ENCODE measurements around the gene TDRD7. TPM values are rescaled to one million over a fixed set of nuclear protein-coding genes. Genes with fewer than 3 reads are reported as not detected.

Gene TDRD7
- total and polyA plus RNA-seq, 2 of the 13 experiments (the other 11 are each of a cell fraction or from before 2014, with no cell fraction given) = 9.8 to 15.5 TPM

DNA sequence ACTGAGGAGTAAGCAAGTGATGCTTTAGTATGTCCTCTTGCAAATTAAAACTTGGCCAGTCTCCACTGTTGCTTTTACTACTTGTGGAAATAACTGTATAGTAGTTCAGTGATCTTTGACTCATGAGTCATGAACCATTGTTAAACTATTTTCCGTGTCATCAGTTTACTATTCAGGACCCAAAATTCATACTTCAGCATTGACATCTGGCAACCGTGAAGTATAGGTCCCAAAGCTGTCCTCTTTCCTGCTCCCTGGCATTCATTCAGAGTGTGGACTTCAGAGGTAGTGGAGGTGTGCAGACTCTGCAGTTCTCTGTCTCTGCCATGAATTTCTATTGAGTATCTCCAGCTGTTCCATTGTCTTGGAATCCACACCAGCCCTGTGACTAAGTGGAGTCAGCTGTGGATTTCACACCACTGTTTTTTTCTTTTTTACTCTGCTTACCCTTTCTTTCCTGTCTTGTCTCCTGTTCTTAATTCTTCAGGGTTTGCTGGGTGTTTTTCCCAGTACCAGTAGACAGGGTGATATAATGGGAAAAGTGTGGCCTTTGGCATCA, 7.5 kb downstream of the TDRD7 start:
- H3K4me3 ChIP-seq (replicated peaks in 1 of 3; ENCODE audit: insufficient read depth in 1 of 3, low read depth in 2 of 3, low read length in 3 of 3) = no peak overlapping the region
- H4K20me1 ChIP-seq (ENCODE audit: insufficient read depth, low read length) = peaks cover 5% of the 10 kb centered on the region; the same call in 1 of the 2 replicates
- H3K4me1 ChIP-seq (ENCODE audit: insufficient read depth, low read length) = peaks cover 54% of the 10 kb centered on the region
- H3K4me2 ChIP-seq (ENCODE audit: low read depth, low read length) = no peak overlapping the region
- in situ Hi-C loops (cut with HindIII; ENCODE audit: extremely low pct_ligation_motif_present, low pct_unique_long_range_greater_than_20kb) = no loop called here
- H3K27ac ChIP-seq (ENCODE audit: extremely low read length, insufficient read depth, low read length) = no peak overlapping the region
- FAIRE-seq = no peak
- no peak overlapping the region for H2AFZ ChIP-seq (ENCODE audit: low read length)
- peak; percentile 42 for DNase-seq (ENCODE audit: low spot score)
- ChIA-PET POLR2A (interaction anchor here (0.6 kb wide), 1 partner anchor 15 kb away, joined by 3 read pairs; no protein-coding TSS in a partner anchor), CTCF (ENCODE audit: low intra/inter-chr PET ratio, low total read pairs) (no interaction called here)
- H3K27me3 ChIP-seq (ENCODE audit: control insufficient read depth in 1 of 2, insufficient read depth in 2 of 2, low read length in 2 of 2) = no peaks in the 10 kb centered on the region
- intact Hi-C loops (cut with micrococcal nuclease; ENCODE audit: unreplicated experiment) = no loop called here
- WGBS (ENCODE audit: low lambda C conversion rate) = 18% methylated on average over 2 of the region's 2 CpGs
- BruUV-seq (replicated peaks) = no TSS peak
- peaks cover 70% of the 10 kb centered on the region for H3K79me2 ChIP-seq (ENCODE audit: insufficient read depth, low read length)
- no peaks in the 10 kb centered on the region for H3K9me3 ChIP-seq (ENCODE audit: low read length)
- ATAC-seq = peak; percentile 62; the same call in 2 of the 3 replicates
- no peaks in the 10 kb centered on the region for H3K36me3 ChIP-seq (replicated peaks in 1 of 2; ENCODE audit: control insufficient read depth in 1 of 2, insufficient read depth in 2 of 2, low read length in 2 of 2)
- no peak overlapping the region for H3K9ac ChIP-seq (ENCODE audit: insufficient read depth, low read depth, low read length)
- TF ChIP-seq XBP1 (CRISPR knock-in tag; IDR thresholded peaks at IDR 0.05) (no peak), MAFF (IDR thresholded peaks at IDR 0.05; ENCODE audit: low read depth, low read length) (peak; percentile 45), MAF1 (CRISPR knock-in tag; IDR thresholded peaks at IDR 0.05; ENCODE audit: borderline replicate concordance) (no peak), SOX5 (CRISPR knock-in tag; IDR thresholded peaks at IDR 0.05; ENCODE audit: borderline replicate concordance) (peak; percentile 27; the same call in 1 of the 2 replicates), LCORL (IDR thresholded peaks at IDR 0.05) (no peak), LCORL (CRISPR knock-in tag; IDR thresholded peaks at IDR 0.05) (no peak), MYC (CRISPR knock-in tag; IDR thresholded peaks at IDR 0.05; ENCODE audit: borderline replicate concordance) (no peak), ZNF510 (CRISPR knock-in tag; IDR thresholded peaks at IDR 0.05; ENCODE audit: low read depth) (no peak), YY1 (IDR thresholded peaks at IDR 0.05; ENCODE audit: insufficient read depth, insufficient replicate concordance, low read depth, low read length) (no peak), MAFK (conservative IDR thresholded peaks at IDR 0.05 in 1 of 2, IDR thresholded peaks at IDR 0.05 in 1 of 2; ENCODE audit: low read length in 2 of 2) (peak; percentile 26 to 52; a peak in 3 of 4 replicates), BORCS8-MEF2B (CRISPR knock-in tag; IDR thresholded peaks at IDR 0.05) (no peak), CREB1 (IDR thresholded peaks at IDR 0.05) (peak; percentile 58; the same call in 1 of the 2 replicates), CREB1 (CRISPR knock-in tag; IDR thresholded peaks at IDR 0.05) (no peak), SOX6 (IDR thresholded peaks at IDR 0.05) (no peak), SOX6 (CRISPR knock-in tag; IDR thresholded peaks at IDR 0.05) (peak; percentile 31; the same call in 1 of the 2 replicates)
- TF ChIP-seq, protein P1, sequence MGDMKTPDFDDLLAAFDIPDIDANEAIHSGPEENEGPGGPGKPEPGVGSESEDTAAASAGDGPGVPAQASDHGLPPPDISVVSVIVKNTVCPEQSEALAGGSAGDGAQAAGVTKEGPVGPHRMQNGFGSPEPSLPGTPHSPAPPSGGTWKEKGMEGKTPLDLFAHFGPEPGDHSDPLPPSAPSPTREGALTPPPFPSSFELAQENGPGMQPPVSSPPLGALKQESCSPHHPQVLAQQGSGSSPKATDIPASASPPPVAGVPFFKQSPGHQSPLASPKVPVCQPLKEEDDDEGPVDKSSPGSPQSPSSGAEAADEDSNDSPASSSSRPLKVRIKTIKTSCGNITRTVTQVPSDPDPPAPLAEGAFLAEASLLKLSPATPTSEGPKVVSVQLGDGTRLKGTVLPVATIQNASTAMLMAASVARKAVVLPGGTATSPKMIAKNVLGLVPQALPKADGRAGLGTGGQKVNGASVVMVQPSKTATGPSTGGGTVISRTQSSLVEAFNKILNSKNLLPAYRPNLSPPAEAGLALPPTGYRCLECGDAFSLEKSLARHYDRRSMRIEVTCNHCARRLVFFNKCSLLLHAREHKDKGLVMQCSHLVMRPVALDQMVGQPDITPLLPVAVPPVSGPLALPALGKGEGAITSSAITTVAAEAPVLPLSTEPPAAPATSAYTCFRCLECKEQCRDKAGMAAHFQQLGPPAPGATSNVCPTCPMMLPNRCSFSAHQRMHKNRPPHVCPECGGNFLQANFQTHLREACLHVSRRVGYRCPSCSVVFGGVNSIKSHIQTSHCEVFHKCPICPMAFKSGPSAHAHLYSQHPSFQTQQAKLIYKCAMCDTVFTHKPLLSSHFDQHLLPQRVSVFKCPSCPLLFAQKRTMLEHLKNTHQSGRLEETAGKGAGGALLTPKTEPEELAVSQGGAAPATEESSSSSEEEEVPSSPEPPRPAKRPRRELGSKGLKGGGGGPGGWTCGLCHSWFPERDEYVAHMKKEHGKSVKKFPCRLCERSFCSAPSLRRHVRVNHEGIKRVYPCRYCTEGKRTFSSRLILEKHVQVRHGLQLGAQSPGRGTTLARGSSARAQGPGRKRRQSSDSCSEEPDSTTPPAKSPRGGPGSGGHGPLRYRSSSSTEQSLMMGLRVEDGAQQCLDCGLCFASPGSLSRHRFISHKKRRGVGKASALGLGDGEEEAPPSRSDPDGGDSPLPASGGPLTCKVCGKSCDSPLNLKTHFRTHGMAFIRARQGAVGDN (CRISPR knock-in tag; IDR thresholded peaks at IDR 0.05) = no peak
- TF ChIP-seq, protein P2, sequence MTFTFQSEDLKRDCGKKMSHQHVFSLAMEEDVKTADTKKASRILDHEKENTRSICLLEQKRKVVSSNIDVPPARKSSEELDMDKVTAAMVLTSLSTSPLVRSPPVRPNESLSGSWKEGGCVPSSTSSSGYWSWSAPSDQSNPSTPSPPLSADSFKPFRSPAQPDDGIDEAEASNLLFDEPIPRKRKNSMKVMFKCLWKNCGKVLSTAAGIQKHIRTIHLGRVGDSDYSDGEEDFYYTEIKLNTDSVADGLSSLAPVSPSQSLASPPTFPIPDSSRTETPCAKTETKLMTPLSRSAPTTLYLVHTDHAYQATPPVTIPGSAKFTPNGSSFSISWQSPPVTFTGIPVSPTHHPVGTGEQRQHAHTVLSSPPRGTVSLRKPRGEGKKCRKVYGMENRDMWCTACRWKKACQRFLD (CRISPR knock-in tag; IDR thresholded peaks at IDR 0.05; ENCODE audit: borderline replicate concordance) = no peak

All from HepG2 (cell line).